ENCODE measurements around the gene SMC3. TPM values are rescaled to one million over a fixed set of nuclear protein-coding genes. Genes with fewer than 3 reads are reported as not detected.
"Not testable (repeated sequence)": the region's sequence is repeated elsewhere in the genome, so short reads cannot be mapped to it uniquely, and the experiment has no call there.

SMC3 gene
- total RNA-seq = 48.6 TPM

DNA sequence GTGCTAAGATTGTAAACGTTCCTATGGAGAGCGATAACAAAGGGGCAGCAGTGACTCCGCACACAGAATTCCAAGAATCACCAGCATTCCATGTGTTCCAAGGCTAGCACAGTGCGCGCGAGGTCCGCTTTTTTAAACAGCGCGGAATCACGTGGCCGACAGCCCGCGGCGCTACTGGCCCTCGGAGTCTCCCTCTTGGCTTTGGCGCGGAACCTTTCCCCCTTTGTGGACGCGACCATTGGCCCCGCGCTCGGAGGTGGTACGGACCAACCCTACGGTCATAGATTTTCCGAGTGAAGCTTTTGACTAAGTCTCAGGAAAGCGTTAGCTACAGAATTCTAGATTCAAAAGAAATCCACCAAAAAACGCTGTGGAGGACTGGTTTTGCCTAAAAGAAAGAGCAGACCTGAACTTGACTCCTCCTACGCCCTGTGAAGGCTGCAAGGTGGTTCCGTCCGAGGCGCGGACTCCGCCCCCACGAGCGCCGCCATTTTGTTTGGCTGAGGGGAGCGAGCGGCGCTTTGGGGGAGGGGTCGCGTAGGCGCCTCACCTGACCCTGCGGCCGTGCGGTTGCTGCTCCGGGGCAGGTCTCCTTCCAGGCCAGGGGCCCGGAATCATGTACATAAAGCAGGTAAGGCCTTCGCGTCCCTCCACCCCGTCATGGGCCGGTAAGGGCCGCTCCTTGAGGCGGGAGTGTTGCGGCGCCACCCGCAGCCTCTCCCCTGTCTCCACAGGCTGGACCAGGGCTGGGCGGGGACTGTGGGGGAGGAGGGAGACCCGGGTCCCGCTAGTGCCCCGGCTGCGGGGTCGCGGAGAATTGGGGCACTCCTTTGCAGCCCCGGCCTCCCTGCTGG lies at the start of gene SMC3:
SMC3 (plus strand) TSS at position 495 of the 854 bp plus-strand sequence; CDS start at position 617, 122 bp downstream.
- peak; percentile 94 for DNase-seq (ENCODE audit: low spot score)
- intact Hi-C loops (cut with DNase I) = no loop called here
- ATAC-seq = peak; percentile 98

DNA sequence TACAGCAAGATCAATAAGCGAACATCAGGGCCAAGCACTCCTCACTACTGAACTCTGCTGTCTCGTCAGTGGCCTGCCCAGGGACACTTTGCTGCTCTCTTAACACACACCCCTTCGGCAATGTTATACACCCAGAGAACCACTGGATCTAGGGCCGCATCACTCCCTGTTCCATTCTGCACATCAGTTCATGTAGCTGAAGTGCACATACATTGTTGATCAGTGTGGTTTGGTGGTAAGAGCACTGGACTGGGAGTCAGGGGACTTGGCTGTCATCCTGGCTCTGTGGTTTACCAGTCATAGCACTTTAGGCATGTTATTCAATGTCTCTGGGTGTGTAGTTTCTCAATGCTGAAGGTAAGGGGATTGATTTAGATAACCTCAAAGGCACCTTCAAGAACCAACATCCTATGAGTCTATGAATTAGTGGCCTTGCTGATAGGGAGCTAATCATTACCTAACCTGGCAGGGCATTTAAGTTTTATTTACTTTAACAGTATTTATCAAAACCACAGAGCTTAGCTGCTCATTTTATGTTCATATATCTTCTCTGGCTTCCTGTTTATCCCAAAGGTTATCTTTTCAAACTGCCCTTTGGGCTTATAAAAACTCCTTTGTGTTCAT lies 45.0 kb upstream of the SMC3 start:
- ATAC-seq (no peak), DNase-seq (ENCODE audit: low spot score) (no peak)
- intact Hi-C loops (cut with DNase I) = no loop called here

DNA sequence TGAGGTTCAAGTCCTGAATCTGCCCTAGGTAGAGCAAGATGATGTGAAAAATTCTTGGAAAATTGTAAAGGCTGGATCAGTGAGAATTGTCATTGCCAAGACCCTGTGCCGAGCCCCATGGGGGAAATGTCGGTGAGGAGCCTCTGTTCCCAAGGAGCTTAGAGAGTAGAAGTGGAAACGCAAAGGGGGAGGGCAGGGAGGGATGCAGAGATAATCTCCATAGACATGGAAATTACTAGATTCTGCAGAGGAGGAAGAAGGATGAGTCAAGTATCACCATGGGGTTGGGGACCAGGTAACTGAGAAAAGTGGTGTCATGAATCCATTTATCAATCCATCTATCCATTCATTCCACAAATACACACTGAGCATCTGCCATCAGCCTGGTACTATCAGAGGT lies 43.8 kb upstream of the SMC3 start:
- no peak for DNase-seq (ENCODE audit: low spot score)
- ATAC-seq = no peak

DNA sequence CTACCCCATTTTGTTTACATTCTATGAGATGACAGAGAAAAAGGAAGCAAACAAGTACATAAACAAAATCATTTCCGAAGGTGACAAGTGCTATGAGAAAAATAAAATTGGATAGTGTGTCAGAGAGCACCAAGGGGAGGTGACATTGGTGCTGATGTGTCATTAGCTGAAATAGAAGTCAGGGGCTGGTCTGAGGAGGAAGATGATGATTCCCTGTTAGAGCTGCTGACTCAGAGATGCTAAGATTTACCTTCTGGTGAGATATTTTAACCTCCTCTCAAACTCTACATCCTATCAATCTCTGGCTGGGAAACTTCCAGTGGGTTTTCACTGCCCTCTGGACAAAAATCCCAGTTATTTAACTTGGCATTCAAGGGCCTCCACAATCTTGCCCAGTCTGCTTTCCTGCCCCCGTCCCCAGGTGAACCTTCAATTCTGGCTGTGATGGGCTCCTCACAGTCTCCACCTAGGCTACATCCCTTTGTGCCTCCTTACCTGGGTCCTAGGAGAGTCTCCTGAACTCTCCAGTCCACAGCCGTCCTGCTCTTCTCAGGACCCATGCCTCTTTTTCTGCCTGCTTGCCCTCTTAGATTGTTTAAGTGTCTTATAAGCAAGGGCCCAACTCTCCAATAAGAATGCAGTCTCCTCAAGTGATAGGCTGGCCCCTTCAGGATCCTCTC lies 43.2 kb upstream of the SMC3 start:
- peak; percentile 14 for DNase-seq (ENCODE audit: low spot score)
- no peak for ATAC-seq
- intact Hi-C loops (cut with DNase I) = no loop called here

More for the DNA sequence above, 43.8 kb upstream of the SMC3 start:
- intact Hi-C loops (cut with DNase I) = no loop called here

DNA sequence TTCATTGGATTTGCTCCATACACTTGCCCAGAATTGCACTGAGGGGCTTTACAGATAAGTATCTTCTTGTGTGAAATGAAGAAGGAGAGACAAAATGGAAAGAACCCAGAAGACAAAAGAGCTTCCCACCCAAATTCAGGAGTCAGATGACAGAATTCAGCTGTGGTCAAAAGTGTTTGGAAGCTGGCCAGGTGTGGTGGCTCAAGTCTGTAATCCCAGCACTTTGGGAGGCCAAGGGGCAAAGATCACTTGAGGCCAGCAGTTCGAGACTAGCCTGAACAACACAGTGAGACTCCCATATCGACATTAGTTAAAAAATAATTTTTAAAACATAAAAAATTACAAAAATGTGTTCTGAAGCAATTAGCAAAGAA lies 42.6 kb upstream of the SMC3 start:
- intact Hi-C loops (cut with DNase I) = no loop called here
- peak; percentile 28 for DNase-seq (ENCODE audit: low spot score)
- ATAC-seq = no peak

DNA sequence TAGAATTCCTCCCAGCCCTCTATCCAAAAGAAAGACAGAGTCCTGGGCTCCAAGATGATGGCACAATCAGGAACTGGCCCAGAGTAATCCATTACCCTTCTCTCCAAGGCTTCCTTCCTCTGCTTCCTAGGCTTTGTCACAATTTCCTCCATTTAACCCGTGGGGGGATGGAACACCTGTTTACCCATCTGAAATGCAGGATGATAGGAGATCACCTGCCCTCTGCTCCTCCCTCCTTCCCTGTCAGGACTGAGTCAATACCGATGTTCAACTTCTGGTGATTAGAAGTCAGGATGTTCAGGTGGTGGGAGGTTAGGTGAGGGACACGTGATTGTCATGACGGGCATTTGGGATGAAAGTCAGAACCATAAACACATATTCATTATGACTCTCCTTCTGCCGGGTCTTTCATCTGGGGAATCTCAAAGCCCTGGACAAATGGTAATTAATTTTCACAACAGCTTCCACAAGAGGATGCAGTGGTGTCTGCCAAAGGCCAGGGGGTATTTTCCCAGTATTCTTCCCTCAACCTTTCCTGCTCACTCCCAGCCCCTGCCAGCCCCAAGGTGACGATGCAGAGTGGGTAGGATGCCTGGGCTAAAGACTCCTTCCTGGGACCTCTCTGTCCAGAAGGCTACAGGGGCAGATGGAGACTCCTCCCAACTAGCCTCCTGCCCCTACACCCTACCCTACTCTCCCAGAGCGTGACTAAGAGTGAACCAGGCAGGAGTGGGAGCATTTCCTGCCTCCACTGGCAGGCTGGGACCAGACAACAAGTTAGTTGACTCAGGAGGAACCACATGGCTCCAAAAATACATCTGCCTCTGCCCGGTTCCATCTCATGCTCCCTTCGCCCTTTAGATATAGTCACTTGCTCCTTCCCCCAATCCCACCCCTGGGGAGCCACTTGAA lies 41.9 kb upstream of the SMC3 start:
- intact Hi-C loops (cut with DNase I) = no loop called here
- peak; percentile 22 for DNase-seq (ENCODE audit: low spot score)
- no peak for ATAC-seq

DNA sequence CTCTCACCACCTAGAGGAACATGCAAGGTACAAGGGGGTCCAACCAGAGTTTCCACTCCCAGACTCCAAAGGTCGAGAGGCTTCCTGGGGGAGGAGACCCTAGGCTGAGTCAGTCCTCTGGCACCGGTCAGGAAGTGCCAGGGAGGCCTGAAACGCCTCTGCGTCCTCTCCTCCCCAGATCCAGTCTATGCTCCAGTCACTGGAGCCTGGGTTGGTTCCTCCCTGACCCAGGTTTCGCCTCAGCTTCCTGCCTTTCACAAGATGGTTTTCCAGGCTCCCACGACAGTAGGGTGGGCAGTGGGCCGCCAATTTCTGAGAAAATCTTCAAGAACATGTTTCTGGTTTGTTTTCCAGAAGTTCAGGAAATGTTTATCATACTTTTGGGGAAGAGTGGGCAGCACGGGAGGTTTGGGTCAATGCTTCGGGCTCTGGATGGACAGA lies 39.7 kb upstream of the SMC3 start:
- ATAC-seq = no peak
- intact Hi-C loops (cut with DNase I) = no loop called here
- no peak for DNase-seq (ENCODE audit: low spot score)

DNA sequence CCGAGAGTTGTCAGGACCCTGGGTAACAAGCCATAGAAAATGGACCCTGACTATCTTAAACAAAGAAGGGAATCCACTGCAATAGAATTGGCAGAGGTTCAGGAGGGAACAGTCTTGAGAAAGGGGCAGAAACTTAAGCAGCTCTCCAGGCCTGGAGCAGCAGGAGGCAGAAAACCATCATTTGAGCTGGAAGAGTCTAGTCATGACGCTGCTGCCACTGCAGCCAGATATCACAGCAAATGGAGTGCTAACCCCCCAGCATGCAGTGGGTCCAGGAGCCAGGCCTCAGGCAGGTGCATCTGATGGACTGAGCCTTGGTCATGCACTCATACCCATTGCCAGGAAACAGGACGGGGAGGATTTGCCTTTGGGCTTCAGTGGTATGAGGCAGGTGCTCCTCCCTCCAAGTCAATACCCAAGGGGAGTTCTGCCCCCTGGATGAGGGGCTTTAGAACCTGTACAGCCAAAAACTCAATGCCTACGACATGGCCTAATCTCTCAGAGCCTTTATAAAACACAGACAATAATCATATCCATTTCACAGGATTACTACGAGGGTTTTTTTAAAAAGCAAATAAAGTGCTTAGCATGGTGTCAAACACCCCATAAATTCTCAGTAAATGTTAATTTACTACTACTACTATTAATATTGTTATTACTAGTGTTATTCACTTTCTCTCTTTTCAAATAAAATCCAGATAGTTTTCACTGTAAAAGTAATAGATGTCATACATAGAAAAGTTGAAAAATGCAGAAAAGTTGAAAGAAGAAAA lies 39.1 kb upstream of the SMC3 start:
- no peak for ATAC-seq
- intact Hi-C loops (cut with DNase I) = no loop called here
- DNase-seq (ENCODE audit: low spot score) = peak; percentile 22

DNA sequence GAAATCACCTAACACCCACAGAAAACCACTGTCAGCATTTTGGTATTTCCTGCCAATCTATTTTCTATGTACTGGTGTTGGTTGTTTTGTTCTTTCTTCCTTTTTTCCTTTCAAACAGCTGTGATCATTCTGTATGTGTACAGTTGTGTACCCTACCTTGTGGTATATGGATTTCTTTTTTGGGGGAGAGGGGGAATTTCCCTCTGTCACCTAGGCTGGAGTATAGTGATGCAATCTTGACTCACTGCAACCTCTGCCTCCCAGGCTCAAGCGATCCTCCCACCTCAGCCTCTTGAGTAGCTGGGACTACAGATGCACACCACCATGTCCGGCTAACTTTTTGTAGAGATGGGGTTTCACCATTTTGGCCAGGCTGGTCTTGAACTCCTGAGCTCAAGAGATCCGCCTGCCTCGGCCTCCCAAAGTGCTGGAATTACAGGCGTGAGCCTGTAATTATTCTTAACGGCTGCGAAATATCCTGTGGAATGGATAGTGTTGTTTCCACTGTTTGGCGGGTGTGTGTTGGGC lies 38.4 kb upstream of the SMC3 start:
- ATAC-seq; intact Hi-C loops (cut with DNase I): not testable (repeated sequence)
- peak; percentile 30 for DNase-seq (ENCODE audit: low spot score)

DNA sequence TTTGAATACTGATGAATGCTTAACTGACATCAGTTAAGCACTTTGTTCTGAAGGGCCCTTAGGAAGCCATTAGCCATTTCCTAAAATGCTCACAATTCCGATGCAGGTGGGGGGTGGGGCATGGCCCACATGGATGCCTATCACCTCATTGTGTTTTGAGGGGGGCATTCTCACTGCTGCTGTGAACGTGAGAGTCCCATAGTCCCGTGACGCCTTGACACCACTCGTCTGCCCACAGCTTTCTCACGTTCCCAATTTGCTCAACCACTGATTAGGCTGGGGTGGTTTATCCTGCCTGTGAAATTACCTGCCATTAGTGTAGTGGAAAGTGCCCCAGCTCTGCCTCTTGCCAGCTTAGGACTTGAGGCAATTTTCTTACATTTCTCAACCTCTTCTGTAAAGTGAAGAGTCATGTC lies 37.9 kb upstream of the SMC3 start:
- intact Hi-C loops (cut with DNase I) = no loop called here
- DNase-seq (ENCODE audit: low spot score) (peak; percentile 47), ATAC-seq (no peak)

DNA sequence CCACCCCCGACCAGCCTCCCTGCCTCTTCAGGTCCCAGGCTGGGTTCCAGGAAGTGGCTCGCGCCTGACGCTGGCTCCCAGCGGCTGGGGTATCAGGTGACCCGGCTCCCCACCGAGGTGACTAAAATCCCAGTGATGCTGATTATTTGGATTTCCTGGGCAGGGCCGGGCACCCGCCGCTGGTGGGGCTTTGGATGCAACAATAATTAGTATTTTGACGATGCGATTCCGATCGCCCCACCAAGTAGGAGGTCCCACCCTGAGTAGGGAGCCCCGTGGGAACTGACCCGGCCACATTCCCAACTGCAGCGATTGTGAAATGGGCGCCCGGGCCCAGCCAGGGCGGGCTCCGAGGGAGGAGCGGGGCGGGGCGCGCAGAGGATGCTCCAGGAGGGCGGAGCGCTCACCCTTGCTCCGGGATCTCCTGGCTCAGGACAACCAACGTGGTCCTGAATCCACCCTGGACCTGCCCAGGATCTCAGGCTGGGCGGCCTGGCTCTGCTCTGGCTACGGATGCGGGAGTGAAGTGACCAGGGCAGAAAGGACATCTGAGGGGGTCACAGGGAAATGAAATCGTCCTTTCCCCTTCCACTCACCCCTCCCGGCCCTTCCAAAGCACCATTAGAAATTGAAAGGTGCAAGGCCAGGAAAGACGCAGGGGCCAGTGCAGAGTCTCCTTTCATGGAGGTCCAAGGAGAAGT lies 37.2 kb upstream of the SMC3 start:
- ATAC-seq = peak; percentile 95
- peak; percentile 81 for DNase-seq (ENCODE audit: low spot score)
- intact Hi-C loops (cut with DNase I) = no loop called here

DNA sequence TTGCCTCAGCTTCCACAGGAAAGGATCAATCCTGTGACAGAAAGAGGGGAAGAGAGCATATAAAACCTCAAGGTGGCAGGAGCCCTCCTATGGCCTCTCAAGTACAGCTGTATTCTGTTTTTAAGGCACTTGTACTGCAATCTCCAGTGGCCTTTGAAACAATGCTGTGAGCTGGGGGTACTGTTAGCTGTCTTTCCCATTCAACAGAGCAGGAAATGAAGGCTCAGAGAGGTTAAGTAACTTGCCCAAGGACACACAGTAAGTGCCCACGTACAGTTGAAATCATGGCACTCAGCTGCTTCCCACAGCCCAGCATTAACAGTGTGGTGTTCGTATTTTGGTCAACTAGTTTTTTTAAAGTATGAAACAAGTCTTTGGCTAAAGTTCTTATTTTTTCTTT lies 35.8 kb upstream of the SMC3 start:
- no peak for ATAC-seq
- DNase-seq (ENCODE audit: low spot score) = no peak
- intact Hi-C loops (cut with DNase I) = no loop called here

DNA sequence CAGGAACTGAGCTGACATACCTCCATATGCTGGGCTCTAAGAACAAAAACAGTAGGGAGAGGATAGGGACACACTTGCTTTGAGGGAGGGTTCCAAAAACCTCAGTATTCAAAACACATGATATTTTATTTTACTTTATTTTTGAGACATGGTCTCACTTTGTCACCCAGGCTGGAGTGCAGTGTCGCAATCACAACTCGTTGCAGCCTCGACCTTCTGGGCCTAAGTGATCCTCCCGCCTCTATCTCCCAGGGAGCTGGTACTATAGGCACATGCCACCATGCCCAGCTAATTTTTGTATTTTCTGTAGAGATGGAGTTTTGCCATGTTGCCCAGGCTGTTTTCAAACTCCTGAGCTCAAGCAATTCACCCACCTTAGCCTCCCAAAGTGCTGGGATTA lies 34.9 kb upstream of the SMC3 start:
- intact Hi-C loops (cut with DNase I); DNase-seq (ENCODE audit: low spot score): not testable (repeated sequence)

DNA sequence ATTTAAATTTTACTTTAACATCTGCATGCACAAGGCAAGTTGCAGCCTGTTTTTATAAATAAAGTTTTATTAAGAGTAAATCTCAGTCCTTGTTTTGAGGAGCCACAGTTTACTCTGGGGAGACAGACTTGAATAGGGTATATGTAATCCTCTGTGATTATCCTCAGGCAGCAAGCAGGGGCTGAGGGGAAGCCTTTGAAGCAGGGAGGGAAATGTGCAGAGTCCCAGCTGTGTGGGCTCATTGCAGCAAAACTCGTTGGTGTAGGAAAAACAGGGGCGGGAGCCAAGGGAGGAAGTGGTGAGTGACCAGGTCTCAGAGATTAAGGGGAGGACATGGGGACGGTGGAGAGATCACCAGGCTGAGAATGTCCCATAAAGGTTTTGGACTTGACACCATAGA lies 34.3 kb upstream of the SMC3 start:
- ATAC-seq = no peak
- no peak for DNase-seq (ENCODE audit: low spot score)
- intact Hi-C loops (cut with DNase I) = no loop called here

More for the DNA sequence above, 34.9 kb upstream of the SMC3 start:
- ATAC-seq = not testable (repeated sequence)

DNA sequence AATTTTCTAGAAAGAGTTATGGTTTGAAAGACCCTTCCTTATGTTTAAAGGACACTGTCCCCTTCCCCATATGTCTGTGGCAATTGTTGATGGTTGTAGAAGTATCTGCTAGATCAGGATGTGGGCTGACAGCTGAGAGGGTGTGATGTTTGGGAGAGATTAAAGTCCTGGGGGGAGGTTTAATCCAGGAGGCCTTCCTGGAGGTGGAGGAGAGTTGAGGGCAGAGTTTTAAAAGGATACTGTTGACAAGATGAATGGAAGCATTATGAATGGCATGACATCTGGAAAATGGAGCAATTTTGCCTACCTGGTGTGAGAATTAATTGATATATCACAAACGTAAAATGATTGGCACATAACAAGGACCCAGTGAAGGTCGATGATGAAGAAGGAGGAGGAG lies 32.9 kb upstream of the SMC3 start:
- ATAC-seq (no peak), DNase-seq (ENCODE audit: low spot score) (no peak)
- intact Hi-C loops (cut with DNase I) = no loop called here

DNA sequence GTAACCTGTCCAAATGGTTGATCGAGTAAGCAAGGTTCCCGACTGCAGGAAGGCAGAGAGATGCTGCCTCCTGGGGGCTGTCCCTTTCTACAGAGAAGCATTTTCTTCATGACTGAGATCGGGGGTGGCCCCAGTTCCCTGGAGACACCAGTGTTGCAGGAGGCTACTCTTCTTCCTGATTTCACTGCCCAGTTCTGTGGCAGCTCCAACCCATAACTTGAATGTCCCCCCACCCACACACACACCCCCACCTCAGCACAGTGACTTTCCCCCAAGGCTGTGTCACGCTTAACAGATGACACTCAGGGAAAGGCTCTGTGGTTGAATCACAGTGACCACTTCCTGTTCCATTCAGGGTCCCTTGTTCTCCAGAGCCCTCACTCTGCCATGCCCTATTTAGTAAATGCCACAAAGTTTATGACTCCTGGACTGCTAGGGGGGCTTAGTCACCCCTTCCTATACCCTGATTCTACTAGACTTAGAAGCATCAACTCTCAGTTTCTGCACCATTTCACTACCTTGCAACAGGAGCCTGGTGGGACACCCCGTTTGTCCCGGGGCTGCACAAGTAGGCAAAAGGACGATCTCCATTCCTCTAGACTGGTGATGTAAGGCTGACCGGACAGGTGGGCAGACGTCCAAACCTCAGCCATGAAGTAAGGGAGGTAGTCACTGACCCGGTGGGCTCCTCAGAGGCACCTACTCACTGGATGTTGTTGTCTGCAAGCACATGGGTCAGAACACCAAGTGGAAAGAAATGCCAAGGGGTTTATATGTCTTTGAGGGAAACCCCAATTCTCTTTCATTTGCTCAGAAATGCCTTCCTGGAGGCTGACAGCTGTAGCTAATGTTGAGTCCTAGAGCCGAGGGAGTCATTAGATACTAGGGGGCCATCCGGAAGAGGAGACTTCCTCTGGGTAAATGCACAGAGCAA lies 31.3 kb upstream of the SMC3 start:
- ATAC-seq (peak; percentile 42), DNase-seq (ENCODE audit: low spot score) (no peak)
- intact Hi-C loops (cut with DNase I) = no loop called here

Measured in sciatic nerve (tissue), 2 donors.